OCI-LY7 (cell line): Measurements from ENCODE around the gene SBF2. TPM values are rescaled to one million over a fixed set of nuclear protein-coding genes. Genes with fewer than 3 reads are reported as not detected.

Experiments used
- BruUV-seq: library from RNA; stranded (reverse); fragments of 400-500 nt; replicated peaks from 2 replicates; lab custom pipeline; 2021; lab: Mats Ljungman, UMichigan
- CTCF ChIA-PET: fragments of 300-600 bp; sonication (Branson Sonifier 250); formaldehyde crosslinking; loops from one replicate; lab custom pipeline; 2022; ENCODE audit warnings: antibody characterized with exemption; ENCODE audit not compliant: unreplicated experiment; lab: Charles Lee
- POLR2A ChIA-PET: fragments of 300-600 bp; sonication (Branson Sonifier 250); formaldehyde crosslinking; loops from one replicate; lab custom pipeline; 2022; ENCODE audit warnings: antibody characterized with exemption; lab: Charles Lee
- DNase-seq: peaks from one replicate; pipeline ENCODE4 v3.0.0-alpha.2; 2015; ENCODE audit warnings: low spot score
- H2AFZ ChIP-seq: fragments of 200-600 bp; sonication (generic), shearing (Covaris generic); 2 replicates; pipeline ENCODE4 v1.6.1; 2014; ENCODE audit warnings: mild to moderate bottlenecking, antibody characterized with exemption, low read length, moderate library complexity
- H3K27ac ChIP-seq: fragments of 200-600 bp; sonication (generic); 2 replicates; pipeline ENCODE4 v1.5.1; 2014; ENCODE audit warnings: mixed run types, low read depth, mild to moderate bottlenecking, moderate library complexity, low read length, inconsistent platforms; ENCODE audit not compliant: poor library complexity, severe bottlenecking
- H3K36me3 ChIP-seq: fragments of 200-600 bp; sonication (generic); 2 replicates; pipeline ENCODE4 v1.6.1; 2014; ENCODE audit warnings: mild to moderate bottlenecking, antibody characterized with exemption, low read length, moderate library complexity, mixed read lengths; ENCODE audit not compliant: insufficient read depth
- H3K4me1 ChIP-seq: fragments of 200-600 bp; sonication (generic); 2 replicates; pipeline ENCODE4 v1.5.1; 2014; ENCODE audit warnings: mild to moderate bottlenecking, low read length; ENCODE audit not compliant: insufficient read depth, poor library complexity, severe bottlenecking
- H3K4me2 ChIP-seq: fragments of 200-600 bp; sonication (generic); 2 replicates; pipeline ENCODE4 v1.6.1; 2014; ENCODE audit warnings: mild to moderate bottlenecking, low read length
- H3K4me3 ChIP-seq: fragments of 200-600 bp; sonication (generic); 2 replicates; pipeline ENCODE4 v1.5.1; 2014; ENCODE audit warnings: mild to moderate bottlenecking, low read depth, low read length; ENCODE audit not compliant: poor library complexity, severe bottlenecking
- H3K79me2 ChIP-seq: fragments of 200-600 bp; sonication (generic); 2 replicates; pipeline ENCODE4 v1.6.1; 2016; ENCODE audit warnings: low read depth, mild to moderate bottlenecking, low read length, moderate library complexity, mixed read lengths; ENCODE audit not compliant: insufficient read depth
- H3K9me2 ChIP-seq: fragments of 200-600 bp; sonication (generic); 2 replicates; pipeline ENCODE4 v1.6.1; 2016; ENCODE audit warnings: mild to moderate bottlenecking, low read length, mixed read lengths; ENCODE audit not compliant: insufficient read depth
- H3K9me3 ChIP-seq: fragments of 200-600 bp; sonication (generic); 2 replicates; pipeline ENCODE4 v1.6.1; 2014; ENCODE audit warnings: mild to moderate bottlenecking, mixed run types, low read length, mixed read lengths
- H4K20me1 ChIP-seq: fragments of 200-600 bp; sonication (generic); 2 replicates; pipeline ENCODE4 v1.6.1; 2014; ENCODE audit warnings: mild to moderate bottlenecking, antibody characterized with exemption, low read length, moderate library complexity, mixed read lengths; ENCODE audit not compliant: insufficient read depth
- CTCF ChIP-seq: fragments of 200-600 bp; sonication (generic); conservative IDR thresholded peaks from 2 replicates; pipeline ENCODE4 v1.5.1; 2014; ENCODE audit warnings: mild to moderate bottlenecking, antibody characterized with exemption, low read length, moderate library complexity, mixed read lengths
- EZH2phosphoT487 ChIP-seq: fragments of 200-600 bp; sonication (generic); IDR thresholded peaks from 2 replicates; pipeline ENCODE4 v1.6.1; 2018; ENCODE audit warnings: low read depth, borderline replicate concordance, mild to moderate bottlenecking, mixed run types, antibody characterized with exemption, low read length, moderate library complexity, mixed read lengths
- intact Hi-C: fragments of 100-400 bp; cut with micrococcal nuclease; formaldehyde crosslinking; loops from one replicate; pipeline ENCODE4 v1.10.0; 2022; ENCODE audit not compliant: unreplicated experiment
- total RNA-seq, 2 experiments: library from RNA; depleted of rRNA in 1 of 2; stranded (reverse); fragments of >200 nt in 1 of 2; shearing (Covaris generic) in 1 of 2; gene quantifications; 2 replicates each; pipeline ENCODE4 v1.2.3, GENCODE V29; 2014 to 2022

SBF2 gene
- total RNA-seq, 2 experiments from 2014 or later: 12.9 to 14.3 TPM

GRCh38 chr11:10209326-10209725, 84.7 kb downstream of the SBF2 start:
- H3K4me1 ChIP-seq: no peaks in the 10 kb centered on the region
- H3K36me3 ChIP-seq: no peaks in the 10 kb centered on the region
- H3K79me2 ChIP-seq: no peaks in the 10 kb centered on the region
- no peak overlapping the region for H3K4me2 ChIP-seq
- H3K9me2 ChIP-seq: no peaks in the 10 kb centered on the region
- CTCF ChIA-PET: no interaction called here
- intact Hi-C loops: no loop called here
- H3K9me3 ChIP-seq: no peaks in the 10 kb centered on the region
- BruUV-seq: no TSS peak
- no peak overlapping the region for H3K27ac ChIP-seq
- no peak overlapping the region for H3K4me3 ChIP-seq
- POLR2A ChIA-PET: interaction anchor here (0.6 to 0.7 kb wide), 2 partner anchors 12 to 154 kb away, joined by 3 to 5 read pairs; no protein-coding TSS in a partner anchor
- H2AFZ ChIP-seq: no peak overlapping the region
- TF ChIP-seq EZH2phosphoT487: no peak
- no peak for TF ChIP-seq CTCF
- DNase-seq: no peak
- no peaks in the 10 kb centered on the region for H4K20me1 ChIP-seq

GRCh38 chr11:10208131-10208575, 85.9 kb downstream of the SBF2 start:
- Histone ChIP-seq H3K4me2 (no peak overlapping the region), H4K20me1 (no peaks in the 10 kb centered on the region), H3K27ac (no peak overlapping the region), H3K9me2 (no peaks in the 10 kb centered on the region), H3K4me1 (no peaks in the 10 kb centered on the region), H3K79me2 (no peaks in the 10 kb centered on the region), H3K9me3 (peaks cover 9% of the 10 kb centered on the region; the same call in 1 of the 2 replicates), H3K4me3 (no peak overlapping the region), H3K36me3 (no peaks in the 10 kb centered on the region), H2AFZ (no peak overlapping the region)
- peak; percentile 72 for DNase-seq
- intact Hi-C loops: loop anchor here (1.0 kb wide), 3 partner anchors 99 to 158 kb away; no protein-coding TSS in a partner anchor
- BruUV-seq: no TSS peak
- CTCF ChIA-PET: interaction anchor here (0.6 to 1.1 kb wide), 3 partner anchors 100 to 175 kb away, joined by 3 to 4 read pairs (median 4); no protein-coding TSS in a partner anchor
- no peak for TF ChIP-seq EZH2phosphoT487
- TF ChIP-seq CTCF: peak; percentile 95
- POLR2A ChIA-PET: interaction anchor here (0.7 kb wide), 2 partner anchors 115 to 543 kb away, joined by 3 read pairs; partner anchors contain the start of gene CTR9

- no peaks in the 10 kb centered on the region for H3K9me2 ChIP-seq
- intact Hi-C loops: no loop called here
- H3K79me2 ChIP-seq: no peaks in the 10 kb centered on the region
- no peak overlapping the region for H2AFZ ChIP-seq
- no peaks in the 10 kb centered on the region for H4K20me1 ChIP-seq
- H3K4me3 ChIP-seq: no peak overlapping the region
- no peak for TF ChIP-seq EZH2phosphoT487
- no peak for TF ChIP-seq CTCF
- H3K4me2 ChIP-seq: no peak overlapping the region
- POLR2A ChIA-PET: no interaction called here
- H3K4me1 ChIP-seq: no peaks in the 10 kb centered on the region
- CTCF ChIA-PET: interaction anchor here (0.7 kb wide), 1 partner anchor 77 kb away, joined by 3 read pairs; no protein-coding TSS in a partner anchor
- BruUV-seq: no TSS peak
- no peak overlapping the region for H3K27ac ChIP-seq
- no peak for DNase-seq
- no peaks in the 10 kb centered on the region for H3K36me3 ChIP-seq
- H3K9me3 ChIP-seq: peaks cover 11% of the 10 kb centered on the region; the same call in 1 of the 2 replicates
Measured at GRCh38 chr11:10205928-10206327, 88.1 kb downstream of the SBF2 start.
